ENCODE data around the gene CTXN1.

Gene CTXN1

GRCh38 chr19:7915250-7916102 lies 10.5 kb downstream of the CTXN1 start:
- no peak for DNase-seq (ENCODE audit: low read depth in 2 of 2)

- DNase-seq (ENCODE audit: low read depth in 2 of 2): no peak
Measured at GRCh38 chr19:7914598-7915045, 11.3 kb downstream of the CTXN1 start, which contains the start of gene TGFBR3L. Gene TGFBR3L (plus strand): TSS chr19:7914830.

- no peak for DNase-seq (ENCODE audit: low read depth in 2 of 2)
Measured at GRCh38 chr19:7914099-7914498, 11.8 kb downstream of the CTXN1 start.

GRCh38 chr19:7913652-7914051 lies 12.3 kb downstream of the CTXN1 start:
- no peak for DNase-seq (ENCODE audit: low read depth in 2 of 2)

GRCh38 chr19:7912697-7913564 lies 13.0 kb downstream of the CTXN1 start:
- DNase-seq (ENCODE audit: low read depth in 2 of 2): no peak

- no peak for DNase-seq (ENCODE audit: low read depth in 2 of 2)
Measured at GRCh38 chr19:7912144-7912696, 13.7 kb downstream of the CTXN1 start.

GRCh38 chr19:7911508-7912143 lies 14.3 kb downstream of the CTXN1 start:
- no peak for DNase-seq (ENCODE audit: low read depth in 2 of 2)

GRCh38 chr19:7910321-7911161 lies 15.4 kb downstream of the CTXN1 start:
- no peak for DNase-seq (ENCODE audit: low read depth in 2 of 2)

GRCh38 chr19:7909471-7910067 lies 16.4 kb downstream of the CTXN1 start:
- DNase-seq (ENCODE audit: low read depth in 2 of 2): no peak

GRCh38 chr19:7908742-7909461 lies 17.0 kb downstream of the CTXN1 start:
- DNase-seq (ENCODE audit: low read depth in 2 of 2): no peak

GRCh38 chr19:7908078-7908699 lies 17.7 kb downstream of the CTXN1 start:
- no peak for DNase-seq (ENCODE audit: low read depth in 2 of 2)

GRCh38 chr19:7907544-7907943 lies 18.4 kb downstream of the CTXN1 start:
- DNase-seq (ENCODE audit: low read depth in 2 of 2): no peak

- no peak for DNase-seq (ENCODE audit: low read depth in 2 of 2)
Measured at GRCh38 chr19:7907122-7907521, 18.8 kb downstream of the CTXN1 start.

- no peak for DNase-seq (ENCODE audit: low read depth in 2 of 2)
Measured at GRCh38 chr19:7905859-7906258, 20.1 kb downstream of the CTXN1 start.

GRCh38 chr19:7905268-7905667 lies 20.7 kb downstream of the CTXN1 start:
- no peak for DNase-seq (ENCODE audit: low read depth in 2 of 2)

GRCh38 chr19:7904074-7905020 lies 21.6 kb downstream of the CTXN1 start:
- peak in 1 of 2 donors; percentile 38 for DNase-seq (ENCODE audit: low read depth in 2 of 2)

- peak; percentile 100 for DNase-seq (ENCODE audit: low read depth in 2 of 2)
Measured at GRCh38 chr19:7903244-7904073, 22.5 kb downstream of the CTXN1 start, which contains the start of gene MAP2K7. Gene MAP2K7 (plus strand): TSS chr19:7903877. CDS start chr19:7903945, 68 bp downstream.

All from activated CD4-positive, alpha-beta T cell treated with anti-CD3 and anti-CD28 coated beads for 24 hours (primary cell).